Neural cell (in vitro differentiated cells): Measurements from ENCODE around the gene SYT17. TPM values are rescaled to one million over a fixed set of nuclear protein-coding genes. Genes with fewer than 3 reads are reported as not detected.

Source experiments
- H2AFZ ChIP-seq: fragments of 200-600, 300-800 bp; sonication (generic), shearing (Covaris generic); 2 replicates; pipeline ENCODE4 v1.6.0; 2014; ENCODE audit warnings: low read depth, mild to moderate bottlenecking, antibody characterized with exemption, low read length, moderate library complexity
- H3F3A ChIP-seq: fragments of 200-600 bp; shearing (Covaris generic); 2 replicates; pipeline ENCODE4 v1.6.1; 2016; ENCODE audit warnings: mild to moderate bottlenecking, moderate library complexity, mixed read lengths, antibody characterized with exemption, low read length; ENCODE audit not compliant: insufficient read depth, poor library complexity, severe bottlenecking
- H3K27ac ChIP-seq: fragments of 200-600, 300-800 bp; sonication (generic), shearing (Covaris generic); 2 replicates; pipeline ENCODE4 v1.5.1; 2014; ENCODE audit warnings: mild to moderate bottlenecking, low read length, moderate library complexity
- H3K27me3 ChIP-seq: fragments of 300-800, 200-600 bp; sonication (generic), shearing (Covaris generic); 2 replicates; pipeline ENCODE4 v1.6.0; 2014; ENCODE audit warnings: mild to moderate bottlenecking, low read depth, low read length, moderate library complexity; ENCODE audit not compliant: insufficient read depth
- H3K36me3 ChIP-seq: fragments of 300-800, 200-600 bp; sonication (generic), shearing (Covaris generic); 2 replicates; pipeline ENCODE4 v1.5.1; 2014; ENCODE audit warnings: mild to moderate bottlenecking, antibody characterized with exemption, low read length, moderate library complexity; ENCODE audit not compliant: insufficient read depth
- H3K4me2 ChIP-seq: fragments of 300-800, 200-600 bp; sonication (generic), shearing (Covaris generic); 2 replicates; pipeline ENCODE4 v1.6.0; 2014; ENCODE audit warnings: mild to moderate bottlenecking, low read length
- H3K4me3 ChIP-seq: fragments of 300-800, 200-600 bp; sonication (generic), shearing (Covaris generic); 2 replicates; pipeline ENCODE4 v1.5.1; 2014; ENCODE audit warnings: mild to moderate bottlenecking, low read length, moderate library complexity
- H3K79me2 ChIP-seq: fragments of 200-600 bp; shearing (Covaris generic); replicated peaks from 2 replicates; pipeline ENCODE4 v1.6.0; 2014; ENCODE audit warnings: mild to moderate bottlenecking, low read length, moderate library complexity; ENCODE audit not compliant: insufficient read depth
- H3K9ac ChIP-seq: fragments of 300-800, 200-600 bp; sonication (generic), shearing (Covaris generic); 2 replicates; pipeline ENCODE4 v1.6.1; 2016; ENCODE audit warnings: mild to moderate bottlenecking, low read length, mixed read lengths
- H3K9me2 ChIP-seq: fragments of 200-600 bp; shearing (Covaris generic); 2 replicates; pipeline ENCODE4 v1.6.1; 2016; ENCODE audit warnings: mild to moderate bottlenecking, low read length, mixed read lengths; ENCODE audit not compliant: insufficient read depth
- H3K9me3 ChIP-seq: fragments of 200-600, 300-800 bp; sonication (generic), shearing (Covaris generic); 2 replicates; pipeline ENCODE4 v1.6.1; 2016; ENCODE audit warnings: mild to moderate bottlenecking, mixed run types, low read length, moderate library complexity, mixed read lengths
- H4K20me1 ChIP-seq: fragments of 200-600 bp; shearing (Covaris generic); 2 replicates; pipeline ENCODE4 v1.6.1; 2016; ENCODE audit warnings: mild to moderate bottlenecking, mixed run types; ENCODE audit not compliant: insufficient read depth
- EP300 ChIP-seq: fragments of 450-650 bp; conservative IDR thresholded peaks from 2 replicates; pipeline ENCODE4 v1.6.1; 2014; ENCODE audit warnings: antibody characterized with exemption, mild to moderate bottlenecking, moderate library complexity; ENCODE audit not compliant: poor library complexity, severe bottlenecking
- EZH2 ChIP-seq: fragments of 200-600, 300-800 bp; shearing (Covaris generic), sonication (generic); IDR thresholded peaks from 2 replicates; pipeline ENCODE4 v1.6.1; 2014; ENCODE audit warnings: antibody characterized with exemption, low read length, borderline replicate concordance, mild to moderate bottlenecking; ENCODE audit not compliant: insufficient read depth, poor library complexity, severe bottlenecking
- MXI1 ChIP-seq: fragments of 450-650 bp; conservative IDR thresholded peaks from 2 replicates; pipeline ENCODE4 v1.6.1; 2014; ENCODE audit warnings: antibody characterized with exemption, mild to moderate bottlenecking; ENCODE audit not compliant: poor library complexity, severe bottlenecking
- POLR2AphosphoS5 ChIP-seq: IDR thresholded peaks from 2 replicates; pipeline ENCODE4 v1.6.1; 2012
- RAD21 ChIP-seq: fragments of 450-650 bp; conservative IDR thresholded peaks from 2 replicates; pipeline ENCODE4 v1.6.1; 2014; ENCODE audit warnings: antibody characterized with exemption, mild to moderate bottlenecking, moderate library complexity
- SMC3 ChIP-seq: fragments of 450-650 bp; conservative IDR thresholded peaks from 2 replicates; pipeline ENCODE4 v1.6.1; 2014; ENCODE audit warnings: antibody characterized with exemption, mild to moderate bottlenecking, moderate library complexity; ENCODE audit not compliant: poor library complexity
- TAF1 ChIP-seq: IDR thresholded peaks from 2 replicates; pipeline ENCODE4 v1.6.1; 2012; ENCODE audit warnings: low read depth
- polyA plus RNA-seq: library from polyadenylated mRNA; depleted of rRNA; stranded (reverse); fragments of >200 nt; gene quantifications from 2 replicates; pipeline ENCODE4 v1.2.3, GENCODE V29; 2014
- TF ChIP-seq, protein P1 (sequence below): fragments of 450-650 bp; IDR thresholded peaks from 2 replicates; pipeline ENCODE4 v1.5.1; 2014; ENCODE audit warnings: antibody characterized with exemption, mild to moderate bottlenecking, moderate library complexity; ENCODE audit not compliant: poor library complexity, severe bottlenecking
- TF ChIP-seq, protein P2 (sequence below): IDR thresholded peaks from 2 replicates; pipeline ENCODE4 v1.6.1; 2012; ENCODE audit warnings: borderline replicate concordance

The SYT17 gene
- polyA plus RNA-seq, 1 donor from 2014 or later: 3.0 TPM

DNA sequence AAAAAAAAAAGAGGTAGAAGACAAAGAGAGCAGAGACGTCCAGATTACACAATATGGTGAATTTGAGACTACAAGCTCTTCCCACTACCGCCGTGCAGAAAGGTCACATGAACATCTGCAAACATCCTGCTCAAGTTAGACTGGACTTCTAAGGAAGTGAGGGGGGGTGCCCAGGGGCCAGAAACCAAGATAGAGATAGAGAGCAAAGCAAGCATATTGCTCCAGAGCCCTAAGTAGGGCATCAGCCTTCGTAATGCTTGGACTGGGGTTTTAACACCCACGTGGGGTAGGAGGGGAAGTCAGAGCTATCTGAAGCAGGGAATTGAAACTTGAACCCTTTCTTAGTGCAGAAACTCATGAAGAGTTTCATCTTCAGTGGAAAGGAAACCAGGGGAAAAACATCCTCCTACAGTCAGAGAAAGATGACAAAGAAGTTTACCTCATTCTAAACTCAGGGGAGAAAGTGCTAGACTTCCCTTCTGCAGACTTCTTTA, 126.2 kb downstream of the SYT17 start:
- Histone ChIP-seq H3F3A (no peaks in the 10 kb centered on the region), H3K79me2 (no peaks in the 10 kb centered on the region), H3K9me2 (no peaks in the 10 kb centered on the region), H3K9ac (no peak overlapping the region), H3K27ac (no peak overlapping the region), H3K4me2 (no peak overlapping the region), H4K20me1 (no peaks in the 10 kb centered on the region), H3K27me3 (no peaks in the 10 kb centered on the region), H3K4me3 (no peak overlapping the region), H2AFZ (no peak overlapping the region), H3K36me3 (no peaks in the 10 kb centered on the region), H3K9me3 (no peaks in the 10 kb centered on the region)
- TF ChIP-seq RAD21 (no peak), EZH2 (no peak), EP300 (no peak), SMC3 (no peak), TAF1 (no peak), MXI1 (no peak), POLR2AphosphoS5 (no peak)
- TF ChIP-seq, protein P1, sequence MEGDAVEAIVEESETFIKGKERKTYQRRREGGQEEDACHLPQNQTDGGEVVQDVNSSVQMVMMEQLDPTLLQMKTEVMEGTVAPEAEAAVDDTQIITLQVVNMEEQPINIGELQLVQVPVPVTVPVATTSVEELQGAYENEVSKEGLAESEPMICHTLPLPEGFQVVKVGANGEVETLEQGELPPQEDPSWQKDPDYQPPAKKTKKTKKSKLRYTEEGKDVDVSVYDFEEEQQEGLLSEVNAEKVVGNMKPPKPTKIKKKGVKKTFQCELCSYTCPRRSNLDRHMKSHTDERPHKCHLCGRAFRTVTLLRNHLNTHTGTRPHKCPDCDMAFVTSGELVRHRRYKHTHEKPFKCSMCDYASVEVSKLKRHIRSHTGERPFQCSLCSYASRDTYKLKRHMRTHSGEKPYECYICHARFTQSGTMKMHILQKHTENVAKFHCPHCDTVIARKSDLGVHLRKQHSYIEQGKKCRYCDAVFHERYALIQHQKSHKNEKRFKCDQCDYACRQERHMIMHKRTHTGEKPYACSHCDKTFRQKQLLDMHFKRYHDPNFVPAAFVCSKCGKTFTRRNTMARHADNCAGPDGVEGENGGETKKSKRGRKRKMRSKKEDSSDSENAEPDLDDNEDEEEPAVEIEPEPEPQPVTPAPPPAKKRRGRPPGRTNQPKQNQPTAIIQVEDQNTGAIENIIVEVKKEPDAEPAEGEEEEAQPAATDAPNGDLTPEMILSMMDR: no peak
- TF ChIP-seq, protein P2, sequence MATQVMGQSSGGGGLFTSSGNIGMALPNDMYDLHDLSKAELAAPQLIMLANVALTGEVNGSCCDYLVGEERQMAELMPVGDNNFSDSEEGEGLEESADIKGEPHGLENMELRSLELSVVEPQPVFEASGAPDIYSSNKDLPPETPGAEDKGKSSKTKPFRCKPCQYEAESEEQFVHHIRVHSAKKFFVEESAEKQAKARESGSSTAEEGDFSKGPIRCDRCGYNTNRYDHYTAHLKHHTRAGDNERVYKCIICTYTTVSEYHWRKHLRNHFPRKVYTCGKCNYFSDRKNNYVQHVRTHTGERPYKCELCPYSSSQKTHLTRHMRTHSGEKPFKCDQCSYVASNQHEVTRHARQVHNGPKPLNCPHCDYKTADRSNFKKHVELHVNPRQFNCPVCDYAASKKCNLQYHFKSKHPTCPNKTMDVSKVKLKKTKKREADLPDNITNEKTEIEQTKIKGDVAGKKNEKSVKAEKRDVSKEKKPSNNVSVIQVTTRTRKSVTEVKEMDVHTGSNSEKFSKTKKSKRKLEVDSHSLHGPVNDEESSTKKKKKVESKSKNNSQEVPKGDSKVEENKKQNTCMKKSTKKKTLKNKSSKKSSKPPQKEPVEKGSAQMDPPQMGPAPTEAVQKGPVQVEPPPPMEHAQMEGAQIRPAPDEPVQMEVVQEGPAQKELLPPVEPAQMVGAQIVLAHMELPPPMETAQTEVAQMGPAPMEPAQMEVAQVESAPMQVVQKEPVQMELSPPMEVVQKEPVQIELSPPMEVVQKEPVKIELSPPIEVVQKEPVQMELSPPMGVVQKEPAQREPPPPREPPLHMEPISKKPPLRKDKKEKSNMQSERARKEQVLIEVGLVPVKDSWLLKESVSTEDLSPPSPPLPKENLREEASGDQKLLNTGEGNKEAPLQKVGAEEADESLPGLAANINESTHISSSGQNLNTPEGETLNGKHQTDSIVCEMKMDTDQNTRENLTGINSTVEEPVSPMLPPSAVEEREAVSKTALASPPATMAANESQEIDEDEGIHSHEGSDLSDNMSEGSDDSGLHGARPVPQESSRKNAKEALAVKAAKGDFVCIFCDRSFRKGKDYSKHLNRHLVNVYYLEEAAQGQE: no peak

DNA sequence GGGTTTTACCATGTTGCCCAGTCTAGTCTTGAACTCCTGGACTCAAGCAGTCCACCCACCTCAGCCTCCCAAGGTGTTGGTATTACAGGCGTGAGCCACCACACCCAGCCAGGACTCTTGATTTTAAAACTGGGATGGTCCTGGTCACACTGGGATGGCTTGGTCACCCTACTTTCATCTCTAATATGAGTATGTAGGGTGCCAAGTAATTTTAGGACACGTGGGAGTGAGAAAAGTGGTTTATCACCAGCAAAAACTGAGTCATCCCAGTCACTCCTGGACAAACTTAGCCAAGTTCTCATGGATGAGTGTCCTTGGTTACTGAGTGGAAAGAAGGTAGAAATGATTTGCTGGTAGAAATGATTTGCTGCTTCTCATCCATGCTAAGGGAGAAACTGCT, 127.4 kb downstream of the SYT17 start:
- no peaks in the 10 kb centered on the region for H3K79me2 ChIP-seq
- H3K27ac ChIP-seq: no peak overlapping the region
- no peak overlapping the region for H3K9ac ChIP-seq
- no peak overlapping the region for H2AFZ ChIP-seq
- H4K20me1 ChIP-seq: no peaks in the 10 kb centered on the region
- TF ChIP-seq RAD21 (no peak), SMC3 (no peak), MXI1 (no peak), EZH2 (no peak), TAF1 (no peak), EP300 (no peak), POLR2AphosphoS5 (no peak)
- TF ChIP-seq, protein P1: no peak
- TF ChIP-seq, protein P2: no peak
- H3K4me3 ChIP-seq: no peak overlapping the region
- no peaks in the 10 kb centered on the region for H3K27me3 ChIP-seq
- no peaks in the 10 kb centered on the region for H3K9me2 ChIP-seq
- no peak overlapping the region for H3K4me2 ChIP-seq
- no peaks in the 10 kb centered on the region for H3F3A ChIP-seq
- no peaks in the 10 kb centered on the region for H3K9me3 ChIP-seq
- H3K36me3 ChIP-seq: no peaks in the 10 kb centered on the region
